HL-60/S4 (cell line): ENCODE results near the gene KCNH6.

ENCODE experiments used
- in situ Hi-C: fragments of 300-500 bp; cut with MboI; formaldehyde crosslinking; loops from 2 replicates; pipeline ENCODE4 v1.14.3; 2022; ENCODE audit warnings: low sequenced_read_pairs

KCNH6 gene

DNA sequence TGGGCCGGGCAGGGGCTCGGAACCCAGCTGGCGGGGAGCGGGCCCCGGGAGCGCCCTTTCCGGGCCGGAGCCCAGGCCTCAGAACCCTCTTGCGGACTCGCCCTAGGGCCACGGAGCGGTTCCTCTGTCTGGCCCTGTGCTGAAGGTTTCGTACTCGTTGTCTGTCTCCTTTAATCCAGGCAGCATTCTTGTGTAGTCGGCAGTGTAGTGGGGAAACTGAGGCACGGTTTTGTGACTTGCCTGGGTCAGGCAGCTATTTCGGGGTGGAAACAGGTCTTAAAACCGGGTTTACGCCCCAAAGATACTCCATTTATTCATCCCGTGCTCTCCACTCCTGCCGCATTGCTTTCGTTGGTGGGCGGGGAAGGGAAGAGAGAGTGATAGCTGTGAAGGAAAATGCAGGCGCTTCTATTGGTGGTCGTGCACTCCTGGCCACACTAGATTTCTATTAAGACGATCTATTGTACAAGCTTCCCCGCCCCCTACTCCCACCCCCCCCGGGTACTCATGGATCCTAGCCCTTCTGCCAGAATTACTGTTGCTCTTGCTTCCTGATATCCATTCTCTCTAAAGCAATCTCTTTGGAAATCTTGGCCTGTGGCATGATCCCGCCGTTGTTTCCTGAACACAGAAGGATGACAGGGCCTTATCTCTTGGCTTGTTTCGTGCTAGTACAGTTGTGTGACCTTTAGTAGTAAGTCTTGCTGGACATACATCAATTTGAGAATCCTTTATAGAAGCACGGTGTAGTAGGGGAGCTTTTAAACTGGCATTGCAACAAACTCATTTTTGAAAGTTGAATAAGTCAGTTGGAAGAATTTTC is 27.9 kb downstream of the KCNH6 start:
- in situ Hi-C loops: no loop called here

GRCh38 chr17:63552211-63552610 is 29.1 kb downstream of the KCNH6 start:
- in situ Hi-C loops: no loop called here

- in situ Hi-C loops: no loop called here
Measured at GRCh38 chr17:63555500-63556156, 32.5 kb downstream of the KCNH6 start.

DNA sequence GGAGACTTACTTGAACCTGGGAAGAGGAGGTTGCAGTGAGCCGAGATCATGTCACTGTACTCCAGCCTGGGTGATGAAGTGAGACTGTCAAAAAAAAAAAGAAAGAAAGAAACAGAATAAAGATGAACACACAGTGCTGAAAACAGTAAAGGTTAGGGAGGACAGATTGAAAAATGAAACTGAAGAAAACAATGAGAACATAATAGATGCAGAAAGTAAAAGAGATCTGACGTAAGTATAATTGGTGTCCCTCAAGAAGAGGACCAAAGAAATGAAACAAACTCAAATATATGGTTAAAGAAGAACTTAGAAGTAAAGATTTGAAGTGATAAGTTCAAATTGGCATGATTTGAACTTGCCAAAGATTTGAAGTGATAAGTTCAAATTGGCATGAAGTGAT is 34.3 kb downstream of the KCNH6 start:
- in situ Hi-C loops: no loop called here

- in situ Hi-C loops: no loop called here
Measured at GRCh38 chr17:63558441-63558840, 35.3 kb downstream of the KCNH6 start.

- in situ Hi-C loops: no loop called here
Measured at GRCh38 chr17:63561819-63562218, 38.7 kb downstream of the KCNH6 start.

DNA sequence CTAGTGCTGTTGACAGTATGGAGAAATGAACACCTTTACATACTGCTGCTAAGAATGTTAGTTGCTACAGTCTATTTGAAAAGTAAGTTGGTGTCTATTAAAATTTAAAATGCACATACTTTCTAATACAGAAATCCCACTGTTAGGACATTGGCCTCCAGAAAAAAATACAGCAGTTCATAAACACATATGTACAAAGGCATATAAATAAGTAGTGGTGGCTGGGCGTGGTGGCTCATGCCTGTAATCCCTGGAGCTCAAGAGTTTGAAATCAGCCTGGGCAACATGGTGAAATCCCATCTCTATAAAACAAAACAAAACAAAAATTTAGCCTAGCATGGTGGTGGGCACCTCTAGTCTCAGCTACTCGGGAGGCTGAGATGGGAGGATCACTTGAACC is 40.2 kb downstream of the KCNH6 start:
- in situ Hi-C loops: no loop called here

DNA sequence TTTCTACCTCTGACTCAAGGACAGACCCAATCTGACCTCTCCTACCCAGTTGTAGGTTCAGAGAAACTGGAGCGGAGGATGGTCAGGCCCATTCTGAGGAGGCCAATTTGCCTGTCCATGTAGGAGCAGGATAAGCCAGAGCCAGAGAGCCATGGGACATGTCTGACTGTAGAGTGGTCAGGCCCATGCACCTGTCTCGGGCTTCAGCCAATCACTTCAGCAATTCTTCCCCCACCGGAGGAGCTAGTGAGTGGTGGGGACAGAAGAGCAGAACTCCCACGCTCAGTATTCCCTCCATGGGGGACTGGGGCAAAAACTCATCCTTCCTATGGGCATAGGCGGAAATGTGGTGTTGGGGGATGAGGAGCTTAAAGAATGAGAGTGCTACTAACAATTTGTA is 41.4 kb downstream of the KCNH6 start:
- in situ Hi-C loops: no loop called here

DNA sequence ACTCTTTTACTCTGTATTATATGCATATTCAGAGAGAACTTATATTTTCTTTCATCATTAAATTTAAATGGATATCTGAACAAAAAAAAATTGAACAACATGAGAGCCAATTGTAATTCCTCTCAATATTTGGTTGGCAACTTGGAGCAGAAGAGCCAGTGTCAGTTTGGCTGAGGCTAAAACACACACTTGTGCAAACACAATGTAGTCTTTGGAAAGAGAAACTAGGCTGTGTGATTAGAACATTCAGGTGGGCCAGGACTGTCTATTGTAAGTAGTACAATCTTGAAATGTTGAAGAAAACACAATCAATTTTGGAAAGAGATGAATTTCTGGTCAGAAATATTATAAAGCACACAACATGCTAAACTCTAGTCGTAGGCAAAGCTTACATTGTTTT is 44.1 kb downstream of the KCNH6 start:
- in situ Hi-C loops: no loop called here

- in situ Hi-C loops: no loop called here
Measured at GRCh38 chr17:63568563-63568962, 45.4 kb downstream of the KCNH6 start.

GRCh38 chr17:63571632-63572310 is 48.6 kb downstream of the KCNH6 start:
- in situ Hi-C loops: no loop called here

DNA sequence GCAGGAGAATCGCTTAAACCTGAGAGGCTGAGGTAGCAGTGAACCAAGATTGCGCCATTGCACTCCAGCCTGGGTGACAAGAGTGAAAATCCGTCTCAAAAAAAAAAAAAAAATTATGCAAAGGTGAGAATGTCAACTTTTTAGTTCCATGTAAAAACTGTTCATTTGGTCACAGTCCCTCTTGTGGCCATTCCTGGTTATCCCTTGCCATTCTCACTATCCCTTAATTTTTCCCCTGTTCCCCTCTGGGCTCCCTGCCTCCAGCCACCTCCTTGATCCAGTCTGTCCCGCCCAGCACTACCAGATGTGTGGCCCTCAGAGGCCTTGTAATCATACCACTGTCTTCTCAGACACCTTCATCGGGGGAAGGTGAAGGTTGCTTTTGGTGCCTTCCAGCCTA is 50.5 kb downstream of the KCNH6 start:
- in situ Hi-C loops: no loop called here

GRCh38 chr17:63578027-63578768 is 55.0 kb downstream of the KCNH6 start:
- in situ Hi-C loops: no loop called here

GRCh38 chr17:63578769-63579111 is 55.6 kb downstream of the KCNH6 start:
- in situ Hi-C loops: no loop called here

GRCh38 chr17:63579633-63580032 is 56.5 kb downstream of the KCNH6 start:
- in situ Hi-C loops: no loop called here

DNA sequence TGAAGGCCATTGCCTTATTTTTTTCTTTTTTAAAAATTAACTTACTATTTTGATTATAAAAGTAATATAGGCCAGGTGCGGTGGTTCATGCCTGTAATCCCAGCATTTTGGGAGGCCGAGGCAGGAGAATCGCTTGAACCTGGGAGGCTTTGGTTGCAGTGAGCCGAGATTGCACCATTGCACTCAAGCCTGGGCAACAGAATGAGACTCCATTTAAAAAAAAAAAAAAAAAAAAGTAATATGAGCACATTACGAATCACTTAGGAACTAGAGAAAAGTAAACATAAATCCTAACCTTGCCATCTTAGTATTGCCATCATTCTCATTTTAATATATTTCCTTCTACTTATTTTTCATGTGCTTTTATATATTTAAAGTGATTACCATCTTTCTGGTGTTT is 64.6 kb downstream of the KCNH6 start:
- in situ Hi-C loops: no loop called here

GRCh38 chr17:63588797-63589196 is 65.6 kb downstream of the KCNH6 start:
- in situ Hi-C loops: no loop called here

DNA sequence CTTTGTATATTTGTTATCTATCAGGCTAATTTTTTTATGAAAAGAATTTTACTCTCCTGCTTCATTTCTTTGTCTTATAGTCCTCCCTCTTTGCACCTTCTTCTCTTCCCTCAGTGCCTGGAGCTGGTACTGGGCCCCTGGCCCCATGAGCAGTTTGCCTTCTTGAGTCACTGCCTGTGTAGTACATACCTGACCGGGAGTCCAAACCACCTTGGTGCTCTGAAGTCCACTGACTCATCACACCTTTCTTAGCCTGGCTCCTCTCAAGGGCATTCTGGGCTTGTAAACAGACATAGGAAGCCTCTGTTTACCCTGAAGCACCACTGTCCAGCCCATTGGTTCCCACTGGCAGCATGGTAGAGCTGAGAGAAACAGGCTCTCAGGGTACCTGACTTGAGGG is 66.5 kb downstream of the KCNH6 start:
- in situ Hi-C loops: no loop called here

GRCh38 chr17:63592797-63593196 is 69.6 kb downstream of the KCNH6 start:
- in situ Hi-C loops: no loop called here

- in situ Hi-C loops: no loop called here
Measured at GRCh38 chr17:63595132-63595531, 72.0 kb downstream of the KCNH6 start.
